ENCODE results near the gene FER1L5. TPM values are rescaled to one million over a fixed set of nuclear protein-coding genes. Genes with fewer than 3 reads are reported as not detected.

FER1L5 gene
- total RNA-seq, 2 donors from 2014 or later = not detected

DNA sequence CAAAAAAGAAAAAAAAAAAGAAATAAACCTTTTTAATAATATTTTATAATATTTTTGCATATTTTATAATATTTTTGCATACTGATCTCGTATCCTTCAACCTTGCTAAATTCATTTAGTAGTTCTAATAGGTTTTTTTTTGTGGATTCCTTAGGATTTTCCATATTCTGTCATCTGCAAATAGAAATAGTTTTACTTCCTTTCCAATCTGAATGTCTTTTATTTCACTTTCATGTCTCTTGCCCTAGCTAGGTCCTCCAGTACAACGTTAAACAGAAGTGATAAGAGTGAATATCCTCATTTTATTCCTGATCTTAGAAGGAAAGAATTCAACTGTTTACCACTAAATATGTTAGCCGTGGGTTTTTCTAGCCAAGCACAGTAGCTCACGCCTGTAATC, 83.6 kb downstream of the FER1L5 start:
- Histone ChIP-seq H3K9me3 (no peaks in the 10 kb centered on the region), H3K27me3 (no peaks in the 10 kb centered on the region), H3K4me1 (peaks cover 0 to 7% of the 10 kb centered on the region in 2 donors), H3K27ac (no peak overlapping the region), H3K36me3 (peaks cover 50% of the 10 kb centered on the region), H3K4me3 (no peak overlapping the region)
- DNase-seq (ENCODE audit: low spot score) = no peak
- TF ChIP-seq, protein P1, sequence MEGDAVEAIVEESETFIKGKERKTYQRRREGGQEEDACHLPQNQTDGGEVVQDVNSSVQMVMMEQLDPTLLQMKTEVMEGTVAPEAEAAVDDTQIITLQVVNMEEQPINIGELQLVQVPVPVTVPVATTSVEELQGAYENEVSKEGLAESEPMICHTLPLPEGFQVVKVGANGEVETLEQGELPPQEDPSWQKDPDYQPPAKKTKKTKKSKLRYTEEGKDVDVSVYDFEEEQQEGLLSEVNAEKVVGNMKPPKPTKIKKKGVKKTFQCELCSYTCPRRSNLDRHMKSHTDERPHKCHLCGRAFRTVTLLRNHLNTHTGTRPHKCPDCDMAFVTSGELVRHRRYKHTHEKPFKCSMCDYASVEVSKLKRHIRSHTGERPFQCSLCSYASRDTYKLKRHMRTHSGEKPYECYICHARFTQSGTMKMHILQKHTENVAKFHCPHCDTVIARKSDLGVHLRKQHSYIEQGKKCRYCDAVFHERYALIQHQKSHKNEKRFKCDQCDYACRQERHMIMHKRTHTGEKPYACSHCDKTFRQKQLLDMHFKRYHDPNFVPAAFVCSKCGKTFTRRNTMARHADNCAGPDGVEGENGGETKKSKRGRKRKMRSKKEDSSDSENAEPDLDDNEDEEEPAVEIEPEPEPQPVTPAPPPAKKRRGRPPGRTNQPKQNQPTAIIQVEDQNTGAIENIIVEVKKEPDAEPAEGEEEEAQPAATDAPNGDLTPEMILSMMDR (IDR thresholded peaks at IDR 0.05) = no peak

DNA sequence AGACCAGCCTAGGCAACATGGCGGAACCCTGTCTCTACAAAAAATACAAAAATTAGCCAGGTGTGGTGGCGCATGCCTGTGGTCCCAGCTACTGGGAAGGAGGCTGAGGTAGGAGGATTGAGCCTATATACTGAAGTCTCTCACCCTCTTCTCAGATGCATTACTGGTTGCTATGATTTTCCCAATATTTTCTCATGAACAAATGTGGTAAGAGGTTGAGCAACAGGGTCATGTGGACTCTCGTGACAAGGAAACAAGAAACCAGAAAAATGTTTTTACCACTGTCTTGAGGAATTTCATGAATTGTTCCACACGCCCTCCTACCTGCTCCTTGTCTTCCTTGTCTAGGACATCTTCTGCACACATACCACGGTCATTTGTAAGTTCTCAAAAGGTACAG, 84.9 kb downstream of the FER1L5 start:
- no peak for DNase-seq (ENCODE audit: low spot score)
- no peaks in the 10 kb centered on the region for H3K9me3 ChIP-seq
- peaks cover 58% of the 10 kb centered on the region for H3K36me3 ChIP-seq
- H3K4me3 ChIP-seq = no peak overlapping the region
- no peaks in the 10 kb centered on the region for H3K27me3 ChIP-seq
- TF ChIP-seq, protein P1 (IDR thresholded peaks at IDR 0.05) = no peak
- H3K27ac ChIP-seq = no peak overlapping the region
- H3K4me1 ChIP-seq = peaks cover 0 to 7% of the 10 kb centered on the region in 2 donors

DNA sequence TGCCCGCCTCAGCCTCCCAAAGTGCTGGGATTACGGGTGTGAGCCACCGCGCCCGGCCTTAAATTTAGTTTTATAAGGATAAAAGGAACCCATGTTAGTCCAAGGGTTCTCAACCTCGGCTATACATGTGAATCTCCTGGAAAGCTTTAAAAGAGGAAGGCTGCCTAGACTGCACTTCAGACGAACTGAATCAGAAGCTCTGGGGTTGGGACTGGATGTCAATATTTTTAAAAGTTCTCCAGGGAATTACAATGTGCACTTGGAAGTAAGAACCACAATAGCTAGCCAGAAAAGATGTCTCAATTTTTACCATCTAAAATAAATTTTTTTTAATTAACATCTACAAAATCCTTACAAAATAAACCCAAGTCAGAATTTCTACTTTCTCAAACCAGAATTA, 87.2 kb downstream of the FER1L5 start:
- no peaks in the 10 kb centered on the region for H3K27me3 ChIP-seq
- no peaks in the 10 kb centered on the region for H3K9me3 ChIP-seq
- no peak overlapping the region for H3K4me3 ChIP-seq
- H3K27ac ChIP-seq = peak overlapping the region in 1 of 2 donors; percentile 18
- peaks cover 0 to 7% of the 10 kb centered on the region in 2 donors for H3K4me1 ChIP-seq
- peaks cover 70% of the 10 kb centered on the region for H3K36me3 ChIP-seq
- no peak for DNase-seq (ENCODE audit: low spot score)
- TF ChIP-seq, protein P1 (IDR thresholded peaks at IDR 0.05) = no peak

DNA sequence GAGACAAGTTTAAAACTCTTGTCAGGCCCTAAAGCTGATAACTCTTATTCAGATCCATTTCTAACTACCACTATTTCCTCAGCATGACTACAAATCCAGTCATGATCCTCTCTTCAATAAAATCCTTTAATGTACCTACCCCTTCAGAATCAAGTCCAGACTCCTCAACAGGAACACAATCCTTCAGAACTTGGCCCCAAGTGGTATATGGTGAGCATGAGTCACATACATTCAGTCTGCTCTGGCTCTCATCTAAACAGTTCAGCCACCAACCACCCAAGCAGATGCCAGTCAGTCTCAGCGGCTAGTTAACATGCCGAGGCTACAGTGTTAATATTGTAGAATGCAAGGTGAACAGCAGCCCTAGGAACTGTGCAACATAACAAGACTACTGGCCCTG, 87.6 kb downstream of the FER1L5 start:
- H3K9me3 ChIP-seq = no peaks in the 10 kb centered on the region
- DNase-seq (ENCODE audit: low spot score) = no peak
- H3K27ac ChIP-seq = peak overlapping the region in 1 of 2 donors; percentile 18
- H3K4me1 ChIP-seq = peaks cover 0 to 7% of the 10 kb centered on the region in 2 donors
- H3K36me3 ChIP-seq = peaks cover 70% of the 10 kb centered on the region
- no peaks in the 10 kb centered on the region for H3K27me3 ChIP-seq
- TF ChIP-seq, protein P1 (IDR thresholded peaks at IDR 0.05) = no peak
- H3K4me3 ChIP-seq = no peak overlapping the region

DNA sequence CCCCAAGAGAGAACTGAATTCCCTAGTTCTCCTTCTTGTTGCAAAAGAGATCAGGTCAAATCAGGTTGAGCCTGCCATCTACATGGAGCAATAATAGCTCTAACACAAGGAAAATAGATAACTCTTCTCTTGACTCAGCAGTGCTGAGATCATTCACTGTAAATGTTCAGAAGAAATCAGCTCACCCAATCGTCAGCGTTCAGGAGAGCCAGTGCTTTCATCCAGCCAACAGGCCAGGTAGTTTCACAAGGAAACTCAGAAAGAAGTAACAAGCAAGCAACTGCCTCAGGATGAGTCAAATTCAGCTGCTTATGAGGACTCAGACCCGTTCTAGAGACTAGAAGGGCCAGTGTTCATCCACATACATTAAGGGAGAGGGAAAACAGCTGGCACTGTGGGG, 91.4 kb downstream of the FER1L5 start:
- peaks cover 0 to 20% of the 10 kb centered on the region in 2 donors for H3K4me1 ChIP-seq
- TF ChIP-seq, protein P1 (IDR thresholded peaks at IDR 0.05) = no peak
- no peaks in the 10 kb centered on the region for H3K27me3 ChIP-seq
- no peaks in the 10 kb centered on the region for H3K9me3 ChIP-seq
- no peak overlapping the region for H3K4me3 ChIP-seq
- peaks cover 41% of the 10 kb centered on the region for H3K36me3 ChIP-seq
- no peak overlapping the region for H3K27ac ChIP-seq
- no peak for DNase-seq (ENCODE audit: low spot score)

DNA sequence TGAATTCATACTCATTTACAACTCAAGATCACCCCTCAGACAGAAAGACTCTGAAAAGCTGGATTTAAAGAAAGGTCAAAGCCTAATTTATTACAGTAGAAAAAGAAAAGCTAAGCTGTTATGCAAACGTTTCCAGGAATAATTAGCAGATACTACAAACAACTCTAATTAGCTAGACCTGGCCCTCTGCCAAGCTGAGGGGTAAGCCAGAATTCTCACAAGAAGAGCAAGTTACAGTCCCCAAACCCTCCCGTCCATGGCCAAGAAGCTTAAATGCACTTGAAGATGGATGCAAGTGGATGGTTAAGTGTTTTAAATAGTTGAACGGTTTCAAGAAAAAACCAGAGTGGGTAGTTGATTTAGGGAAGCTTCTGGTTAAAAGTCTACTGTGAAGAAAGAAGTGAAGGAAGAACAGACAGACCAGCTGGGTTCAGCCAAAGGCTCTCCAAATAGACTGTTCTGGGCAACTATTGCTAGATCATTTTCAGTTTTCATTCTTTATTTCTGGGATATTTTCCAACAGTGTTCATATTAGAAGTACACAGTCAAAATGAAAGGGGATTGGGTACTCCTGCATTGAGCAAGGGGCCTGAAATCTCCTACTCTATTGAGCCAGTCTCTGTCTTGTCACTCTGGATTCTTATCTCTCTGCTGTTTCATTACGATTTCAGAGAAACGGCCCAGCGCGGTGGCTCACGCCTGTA, 92.5 kb downstream of the FER1L5 start:
- Histone ChIP-seq H3K36me3 (peaks cover 37% of the 10 kb centered on the region), H3K27ac (no peak overlapping the region), H3K4me1 (peaks cover 0 to 24% of the 10 kb centered on the region in 2 donors), H3K4me3 (no peak overlapping the region), H3K9me3 (no peaks in the 10 kb centered on the region), H3K27me3 (no peaks in the 10 kb centered on the region)
- no peak for DNase-seq (ENCODE audit: low spot score)
- TF ChIP-seq, protein P1 (IDR thresholded peaks at IDR 0.05) = no peak
